Stimulated activated CD4-positive, alpha-beta T cell treated with anti-CD3 and anti-CD28 coated beads, TNF-alpha, amount 100 ng/mL, for 4 hours (primary cell): ENCODE data around the gene RBMY1B.
"Not testable (repeated sequence)": the region's sequence is repeated elsewhere in the genome, so short reads cannot be mapped to it uniquely, and the experiment has no call there.

Experiments used
- DNase-seq, 3 experiments: peaks; one replicate each; pipeline ENCODE4 v3.0.0-alpha.2; 2020; ENCODE audit warnings: low read depth in 3 of 3

Gene RBMY1B

DNA sequence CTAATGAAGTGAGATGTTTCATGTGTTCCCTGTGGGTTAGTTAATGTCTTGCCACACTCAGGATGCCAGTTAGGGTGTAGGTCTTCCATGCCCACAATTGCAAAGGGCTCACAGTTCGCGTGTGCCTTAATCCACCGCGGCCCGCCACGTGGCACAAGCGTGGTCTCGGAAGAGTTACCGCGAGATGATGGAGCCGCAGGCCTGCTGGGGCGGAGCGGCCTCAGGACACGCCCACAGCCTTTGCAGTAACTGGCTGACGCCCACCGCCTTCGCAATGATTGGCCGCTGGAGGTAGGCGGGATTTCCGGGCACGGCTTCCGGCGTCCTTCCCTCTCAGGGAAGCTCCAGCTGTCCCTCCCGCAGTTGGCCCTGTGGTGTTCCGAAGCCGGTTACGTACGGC, at the start of gene RBMY1B:
RBMY1B (plus strand) TSS at position 301 of the 400 bp plus-strand sequence. CDS start 2,013 bp downstream, outside the sequence.
- not testable (repeated sequence) for DNase-seq

GRCh38 chrY:21462915-21463314, 48.2 kb upstream of the RBMY1B start:
- not testable (repeated sequence) for DNase-seq

- no peak for DNase-seq
Measured at GRCh38 chrY:21482967-21483366, 28.2 kb upstream of the RBMY1B start.

DNA sequence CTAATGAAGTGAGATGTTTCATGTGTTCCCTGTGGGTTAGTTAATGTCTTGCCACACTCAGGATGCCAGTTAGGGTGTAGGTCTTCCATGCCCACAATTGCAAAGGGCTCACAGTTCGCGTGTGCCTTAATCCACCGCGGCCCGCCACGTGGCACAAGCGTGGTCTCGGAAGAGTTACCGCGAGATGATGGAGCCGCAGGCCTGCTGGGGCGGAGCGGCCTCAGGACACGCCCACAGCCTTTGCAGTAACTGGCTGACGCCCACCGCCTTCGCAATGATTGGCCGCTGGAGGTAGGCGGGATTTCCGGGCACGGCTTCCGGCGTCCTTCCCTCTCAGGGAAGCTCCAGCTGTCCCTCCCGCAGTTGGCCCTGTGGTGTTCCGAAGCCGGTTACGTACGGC, 23.4 kb downstream of the RBMY1B start, which contains the start of gene RBMY1A1:
RBMY1A1 (plus strand) TSS at position 301 of the 400 bp plus-strand sequence. CDS start 2,013 bp downstream, outside the sequence.
- not testable (repeated sequence) for DNase-seq

DNA sequence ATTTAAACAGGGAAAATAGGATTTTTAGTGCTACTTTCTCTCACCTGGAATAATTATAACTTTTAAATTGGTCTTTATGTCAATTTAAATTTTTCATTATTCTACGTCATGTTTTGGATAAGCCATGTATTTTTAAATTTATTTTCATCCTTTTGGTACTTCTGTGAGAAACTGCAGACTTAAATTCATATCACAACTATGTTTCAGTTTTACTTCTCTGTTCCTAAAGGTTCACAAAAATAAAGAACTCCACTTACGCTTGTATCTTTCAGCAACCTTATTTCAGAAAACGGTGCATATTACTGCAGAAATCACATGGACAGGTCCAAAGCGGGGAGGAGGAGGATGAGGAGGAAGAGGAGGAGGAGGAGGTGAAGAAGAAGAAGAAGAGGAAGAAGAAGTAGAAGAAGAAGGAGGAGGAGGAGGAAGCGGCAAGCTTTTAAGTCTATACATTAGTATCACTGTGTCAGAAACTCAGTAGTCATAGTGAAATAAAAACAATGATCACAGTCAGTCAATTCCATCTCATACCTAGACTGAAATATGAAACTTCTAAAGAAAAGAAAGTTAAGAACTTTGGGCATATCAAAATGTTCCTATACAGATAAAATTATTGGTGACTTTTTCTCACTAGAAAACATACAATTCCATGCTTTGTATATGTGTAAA, 48.3 kb downstream of the RBMY1B start:
- DNase-seq = not testable (repeated sequence)
